SK-MEL-5 (cell line): Measurements from ENCODE around the gene IER3. TPM values are rescaled to one million over a fixed set of nuclear protein-coding genes. Genes with fewer than 3 reads are reported as not detected.
A peak's percentile ranks its signal among the peaks of the same experiment; 100 is the strongest.
"Not testable (repeated sequence)": the region's sequence is repeated elsewhere in the genome, so short reads cannot be mapped to it uniquely, and the experiment has no call there.

Source experiments
- DNase-seq: peaks from one replicate; pipeline ENCODE4 v3.0.0-alpha.2; 2016; ENCODE audit warnings: low read depth, low spot score
- in situ Hi-C: cut with HindIII; loops from 2 replicates; pipeline ENCODE4 v1.10.0; 2016; ENCODE audit warnings: low sequenced_read_pairs, high pct_unique_total_duplicates, low pct_unique_long_range_greater_than_20kb
- total RNA-seq: library from RNA; depleted of rRNA; stranded (reverse); fragments of >200 nt; shearing (Covaris generic); gene quantifications from 2 replicates; pipeline ENCODE4 v1.2.3, GENCODE V29; 2014

Gene IER3
- total RNA-seq, 1 experiment from 2014 or later, result 143 TPM

DNA sequence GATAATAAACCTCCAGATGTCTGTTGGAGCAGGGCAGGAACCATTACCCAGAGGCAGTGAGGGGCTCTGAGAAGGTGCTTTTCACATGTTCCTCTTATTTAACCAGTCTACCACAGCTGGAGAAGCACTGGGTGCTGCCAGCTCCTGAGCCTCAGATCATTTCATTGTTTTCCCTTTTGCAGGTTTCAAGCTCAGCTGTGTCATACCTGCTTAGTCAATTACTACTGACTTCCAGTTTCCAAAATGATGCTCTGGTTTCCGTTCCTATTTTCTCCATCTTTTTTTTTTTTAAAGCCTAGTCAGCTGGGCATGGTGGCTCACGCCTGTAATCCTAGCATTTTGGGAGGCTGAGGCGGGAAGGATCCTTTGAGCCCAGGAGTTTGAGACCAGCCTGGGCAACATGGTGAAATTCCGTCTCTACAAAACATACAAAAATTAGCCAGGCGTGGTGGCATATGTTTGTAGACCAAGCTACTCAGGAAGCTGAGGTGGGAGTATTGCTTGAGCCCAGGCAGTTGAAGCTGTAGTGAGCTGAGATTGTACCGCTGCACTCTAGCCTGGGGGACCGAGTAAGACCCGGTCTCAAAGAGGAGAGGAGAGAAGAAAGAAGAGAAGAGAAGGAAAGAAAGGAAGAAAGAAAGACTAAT lies 8.6 kb downstream of the IER3 start:
- no peak for DNase-seq
- in situ Hi-C loops, result no loop called here

DNA sequence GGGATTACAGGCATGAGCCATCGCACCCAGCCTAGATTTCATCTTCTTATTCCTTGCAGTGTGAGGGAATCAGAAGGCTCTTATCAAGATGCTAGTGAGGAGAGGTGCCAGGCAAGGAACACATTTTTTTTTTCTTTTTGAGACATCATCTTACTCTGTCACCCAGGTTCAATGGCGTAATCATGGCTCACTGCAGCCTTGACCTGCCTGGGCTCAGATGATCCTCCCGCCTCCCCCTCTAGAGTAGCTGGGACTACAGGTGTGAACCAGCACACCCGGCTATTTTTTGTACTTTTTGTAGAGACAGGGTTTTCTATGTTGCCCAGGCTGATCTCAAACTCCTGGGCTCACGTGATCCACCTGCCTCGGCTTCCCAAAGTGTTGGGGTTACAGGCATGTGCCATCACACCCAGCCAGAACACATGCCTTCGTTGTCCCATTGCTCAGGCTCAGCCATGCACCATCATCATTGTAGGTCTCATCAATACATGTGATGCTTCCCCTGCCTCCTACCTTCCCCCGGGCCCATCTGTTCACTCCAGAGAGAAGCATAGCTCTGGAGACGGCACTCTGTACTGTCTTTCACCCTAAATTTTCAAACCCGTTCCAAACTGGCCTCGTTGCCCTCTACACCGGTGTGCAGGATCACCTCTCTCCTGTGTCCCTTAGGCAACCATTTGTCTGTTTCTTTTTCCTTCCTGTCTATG lies 12.0 kb downstream of the IER3 start:
- no peak for DNase-seq
- in situ Hi-C loops, result no loop called here

DNA sequence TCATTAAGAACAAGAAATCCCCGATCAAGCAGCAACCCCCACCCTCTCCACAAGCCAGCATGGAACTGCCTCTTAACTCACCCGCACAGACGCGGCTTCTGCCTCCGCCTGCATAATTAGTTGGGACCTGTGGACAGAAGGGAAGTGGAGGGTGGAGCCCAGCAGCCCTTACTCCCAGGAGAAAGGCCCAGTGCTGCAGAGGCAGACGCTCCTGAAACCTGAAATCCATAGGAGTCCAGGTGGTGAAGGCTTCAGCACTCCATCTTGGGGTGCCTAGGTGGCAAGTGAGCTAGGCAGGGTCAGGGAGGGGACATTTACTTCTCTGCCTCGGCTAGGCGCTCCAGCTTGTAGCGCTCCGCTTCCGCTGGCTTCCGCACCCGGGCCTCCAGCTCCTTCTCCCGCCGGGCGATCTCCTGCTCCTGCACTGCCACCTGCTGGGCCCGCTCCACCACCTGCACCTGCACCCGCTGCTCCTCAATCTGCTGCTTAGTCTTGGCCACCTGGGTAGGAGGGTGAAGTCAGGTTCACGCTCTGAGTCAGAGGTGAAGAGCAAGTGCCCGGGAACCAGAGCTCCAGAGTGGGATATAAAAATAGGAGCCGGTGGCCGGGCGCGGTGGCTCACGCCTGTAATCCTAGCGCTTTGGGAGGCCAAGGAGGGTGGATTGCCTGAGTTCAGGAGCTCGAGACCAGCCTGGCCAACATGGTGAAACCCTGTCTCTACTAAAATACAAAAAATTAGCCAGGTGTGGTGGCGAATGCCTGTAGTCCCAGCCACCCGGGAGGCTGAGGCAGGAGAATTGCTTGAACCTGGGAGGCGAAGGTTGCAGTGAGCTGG lies 13.5 kb downstream of the IER3 start:
- no peak for DNase-seq
- in situ Hi-C loops, result no loop called here

DNA sequence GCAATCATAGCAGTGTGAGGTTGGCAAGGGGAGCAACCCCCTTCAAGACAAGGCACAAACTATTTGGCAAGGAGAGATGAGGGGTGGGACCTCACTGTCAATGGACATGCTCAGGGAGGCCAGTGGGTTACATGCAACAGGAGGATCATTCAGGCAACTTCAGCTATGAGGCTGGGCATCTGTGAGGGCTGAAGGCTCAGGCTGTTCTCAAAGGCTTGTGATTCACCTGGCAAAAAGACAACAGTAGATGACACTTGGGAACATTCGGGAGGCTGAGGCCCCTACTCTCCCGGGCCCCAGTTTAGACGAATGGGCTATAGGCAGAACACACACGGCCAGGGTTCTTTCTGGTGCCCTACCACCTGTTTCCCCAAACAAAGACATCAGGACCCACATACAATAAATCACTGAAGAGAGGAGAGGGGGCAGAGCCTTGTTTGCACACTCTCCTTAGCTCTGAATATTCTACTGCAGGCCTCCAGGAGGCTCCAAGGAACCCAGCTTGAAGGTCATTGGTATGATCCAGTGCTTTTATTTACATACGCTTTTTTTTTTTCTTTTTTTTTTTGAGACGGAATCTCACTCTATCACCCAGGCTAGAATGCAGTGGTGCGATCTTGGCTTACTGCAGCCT lies 16.3 kb downstream of the IER3 start:
- DNase-seq, result peak; percentile 63
- in situ Hi-C loops, result no loop called here

DNA sequence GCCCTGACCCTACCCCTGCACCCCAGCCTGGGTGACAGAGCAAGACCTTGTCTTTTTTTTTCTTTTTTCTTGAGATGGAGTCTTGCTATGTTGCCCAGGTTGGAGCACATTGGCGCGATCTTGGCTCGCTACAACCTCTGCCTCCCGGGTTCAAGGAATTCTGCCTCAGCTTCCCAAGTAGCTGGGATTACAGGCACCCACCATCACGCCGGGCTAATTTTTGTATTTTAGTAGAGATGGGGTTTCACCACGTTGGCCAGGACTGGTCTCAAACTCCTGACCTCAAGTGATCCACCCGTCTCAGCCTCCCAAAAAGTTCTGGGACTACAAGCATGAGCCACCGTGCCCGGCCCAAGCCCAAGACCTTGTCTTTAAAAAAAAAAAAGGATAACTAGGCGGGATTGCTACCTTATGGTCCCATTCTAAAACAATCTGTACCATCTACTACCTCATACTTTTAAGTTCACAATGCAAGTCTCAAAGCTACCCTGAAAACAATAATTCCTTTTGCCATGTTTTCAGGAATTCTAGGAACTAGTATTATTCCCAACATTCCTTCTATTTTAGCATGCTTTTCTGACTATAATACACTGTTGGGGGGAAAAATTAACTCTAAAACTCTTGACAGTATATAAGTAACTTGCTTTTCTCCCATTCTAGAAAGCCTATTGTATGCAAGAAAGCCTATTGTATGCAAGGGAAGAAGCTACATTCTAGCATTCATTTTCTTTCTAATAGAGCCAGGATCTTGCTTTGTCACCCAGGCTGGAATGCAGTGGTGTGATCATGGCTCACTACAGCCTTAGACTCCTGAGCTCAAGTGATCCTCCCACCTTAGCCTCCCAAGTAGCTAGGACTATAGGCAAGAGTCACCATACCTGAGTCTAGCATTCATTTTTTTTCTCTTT lies 17.6 kb downstream of the IER3 start:
- no peak for DNase-seq
- in situ Hi-C loops, result no loop called here

DNA sequence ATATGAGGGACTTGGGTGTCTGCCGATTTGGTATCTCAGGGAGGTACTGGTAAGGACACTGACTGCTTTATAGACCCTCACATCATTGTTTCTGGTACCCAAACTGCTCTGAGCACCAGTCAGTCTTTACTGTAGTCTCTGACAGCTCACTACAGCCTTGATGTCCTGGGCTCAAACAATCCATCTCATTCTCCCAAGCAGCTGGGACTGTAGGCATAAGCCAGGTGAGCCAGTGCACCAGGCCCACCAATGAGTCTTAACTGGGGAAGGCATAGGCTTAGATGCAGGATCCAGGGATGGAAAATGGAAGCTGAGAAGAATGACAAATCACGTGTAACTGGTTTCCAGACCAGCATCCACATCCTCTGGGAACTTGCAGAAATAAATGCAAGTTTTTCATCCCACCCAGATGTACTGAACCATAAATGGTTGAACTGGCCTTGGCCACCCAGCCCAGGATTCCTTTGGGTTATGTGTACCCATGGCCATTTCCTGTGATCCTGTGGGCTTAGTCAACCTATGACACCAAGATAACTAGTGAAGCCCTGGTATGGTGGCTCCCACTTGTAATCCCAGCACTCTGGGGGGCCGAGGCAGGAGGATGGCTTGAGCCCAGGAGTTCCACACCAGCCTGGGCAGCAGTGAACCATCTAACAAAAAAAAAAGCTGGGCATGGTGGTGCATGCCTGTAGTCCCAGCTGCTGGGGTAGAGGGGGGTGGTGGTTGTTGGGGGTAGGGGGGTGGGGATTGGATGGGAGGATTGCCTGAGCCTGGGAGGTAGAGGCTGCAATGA lies 18.4 kb downstream of the IER3 start:
- no peak for DNase-seq
- in situ Hi-C loops, result no loop called here

DNA sequence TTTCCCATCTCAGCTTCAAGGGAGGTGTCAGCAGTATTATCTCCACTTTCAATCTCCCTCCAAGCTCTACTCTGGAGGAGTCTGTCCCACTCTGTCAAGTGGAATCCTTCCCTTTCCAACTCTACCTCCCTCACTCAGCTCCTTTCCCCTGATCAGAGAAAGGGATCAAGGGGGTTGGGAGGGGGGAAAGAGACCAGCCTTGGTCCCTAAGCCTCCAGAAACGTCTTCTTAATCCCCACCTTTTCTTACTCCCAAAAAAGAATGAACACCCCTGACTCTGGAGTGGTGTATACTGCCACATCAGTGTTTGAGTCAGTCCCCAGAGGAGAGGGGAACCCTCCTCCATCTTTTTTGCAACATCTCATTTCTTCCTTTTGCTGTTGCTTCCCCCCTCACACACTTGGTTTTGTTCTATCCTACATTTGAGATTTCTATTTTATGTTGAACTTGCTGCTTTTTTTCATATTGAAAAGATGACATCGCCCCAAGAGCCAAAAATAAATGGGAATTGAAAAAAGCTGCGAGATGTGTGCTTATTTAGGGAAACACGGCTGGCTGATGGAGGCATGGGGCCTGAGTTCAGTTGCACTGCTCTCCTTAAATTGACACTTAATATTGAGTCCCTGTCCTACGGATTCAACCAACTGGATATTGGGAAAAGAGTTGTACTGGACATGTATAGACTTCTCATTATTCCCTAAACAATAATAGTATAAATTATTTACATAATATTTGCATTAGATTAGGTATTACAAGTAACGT lies 19.3 kb downstream of the IER3 start:
- DNase-seq, result no peak
- in situ Hi-C loops, result no loop called here

DNA sequence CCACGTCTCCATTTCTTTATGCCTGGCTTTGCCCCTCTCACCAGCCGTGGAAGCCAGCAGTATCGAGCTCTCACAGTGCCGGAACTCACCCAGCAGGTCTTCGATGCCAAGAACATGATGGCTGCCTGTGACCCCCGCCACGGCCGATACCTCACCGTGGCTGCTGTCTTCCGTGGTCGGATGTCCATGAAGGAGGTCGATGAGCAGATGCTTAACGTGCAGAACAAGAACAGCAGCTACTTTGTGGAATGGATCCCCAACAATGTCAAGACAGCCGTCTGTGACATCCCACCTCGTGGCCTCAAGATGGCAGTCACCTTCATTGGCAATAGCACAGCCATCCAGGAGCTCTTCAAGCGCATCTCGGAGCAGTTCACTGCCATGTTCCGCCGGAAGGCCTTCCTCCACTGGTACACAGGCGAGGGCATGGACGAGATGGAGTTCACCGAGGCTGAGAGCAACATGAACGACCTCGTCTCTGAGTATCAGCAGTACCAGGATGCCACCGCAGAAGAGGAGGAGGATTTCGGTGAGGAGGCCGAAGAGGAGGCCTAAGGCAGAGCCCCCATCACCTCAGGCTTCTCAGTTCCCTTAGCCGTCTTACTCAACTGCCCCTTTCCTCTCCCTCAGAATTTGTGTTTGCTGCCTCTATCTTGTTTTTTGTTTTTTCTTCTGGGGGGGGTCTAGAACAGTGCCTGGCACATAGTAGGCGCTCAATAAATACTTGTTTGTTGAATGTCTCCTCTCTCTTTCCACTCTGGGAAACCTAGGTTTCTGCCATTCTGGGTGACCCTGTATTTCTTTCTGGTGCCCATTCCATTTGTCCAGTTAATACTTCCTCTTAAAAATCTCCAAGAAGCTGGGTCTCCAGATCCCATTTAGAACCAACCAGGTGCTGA lies 20.3 kb downstream of the IER3 start:
- in situ Hi-C loops, result not testable (repeated sequence)

DNA sequence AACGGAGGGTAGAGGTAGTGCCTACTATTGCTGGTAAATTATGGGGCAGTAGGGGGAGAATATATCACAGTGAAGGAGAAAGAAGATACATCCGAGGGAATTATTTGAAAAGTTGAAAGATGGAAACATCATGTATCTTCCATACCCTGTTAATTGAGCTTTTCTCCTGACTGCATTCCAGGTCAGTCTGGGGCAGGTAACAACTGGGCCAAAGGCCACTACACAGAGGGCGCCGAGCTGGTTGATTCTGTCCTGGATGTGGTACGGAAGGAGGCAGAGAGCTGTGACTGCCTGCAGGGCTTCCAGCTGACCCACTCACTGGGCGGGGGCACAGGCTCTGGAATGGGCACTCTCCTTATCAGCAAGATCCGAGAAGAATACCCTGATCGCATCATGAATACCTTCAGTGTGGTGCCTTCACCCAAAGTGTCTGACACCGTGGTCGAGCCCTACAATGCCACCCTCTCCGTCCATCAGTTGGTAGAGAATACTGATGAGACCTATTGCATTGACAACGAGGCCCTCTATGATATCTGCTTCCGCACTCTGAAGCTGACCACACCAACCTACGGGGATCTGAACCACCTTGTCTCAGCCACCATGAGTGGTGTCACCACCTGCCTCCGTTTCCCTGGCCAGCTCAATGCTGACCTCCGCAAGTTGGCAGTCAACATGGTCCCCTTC lies 21.0 kb downstream of the IER3 start:
- DNase-seq, in situ Hi-C loops: not testable (repeated sequence)

More for the DNA sequence above, 20.3 kb downstream of the IER3 start:
- not testable (repeated sequence) for DNase-seq

DNA sequence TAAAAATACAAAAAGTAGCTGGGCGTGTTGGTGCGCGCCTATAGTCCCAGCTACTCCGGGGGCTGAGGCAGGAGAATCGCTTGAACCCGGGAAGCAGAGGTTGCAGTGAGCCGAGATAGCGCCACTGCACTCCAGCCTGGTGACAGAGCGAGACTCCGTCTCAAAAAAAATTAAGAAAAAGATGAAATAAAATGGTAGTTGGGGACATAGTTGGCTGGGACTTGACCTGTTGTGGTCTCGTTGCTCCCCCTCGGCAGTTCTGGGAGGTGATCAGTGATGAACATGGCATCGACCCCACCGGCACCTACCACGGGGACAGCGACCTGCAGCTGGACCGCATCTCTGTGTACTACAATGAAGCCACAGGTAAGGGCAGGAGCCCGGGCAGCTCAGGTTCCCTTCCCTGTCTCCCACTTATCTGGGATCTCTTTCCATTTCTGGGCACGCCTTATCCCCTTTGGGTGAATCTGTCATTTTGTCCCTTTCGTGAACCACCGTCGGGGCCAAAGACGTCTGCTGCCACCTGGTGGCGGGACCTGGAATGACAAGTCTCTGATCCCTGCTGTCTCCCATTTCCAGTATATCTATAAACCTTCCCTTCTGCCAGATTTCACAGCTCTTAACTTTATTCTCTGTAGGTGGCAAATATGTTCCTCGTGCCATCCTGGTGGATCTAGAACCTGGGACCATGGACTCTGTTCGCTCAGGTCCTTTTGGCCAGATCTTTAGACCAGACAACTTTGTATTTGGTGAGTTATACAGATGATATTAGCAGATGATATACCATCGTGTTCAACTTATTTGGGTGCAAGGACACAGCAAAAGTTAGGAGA lies 21.9 kb downstream of the IER3 start:
- DNase-seq, result peak; percentile 74
- in situ Hi-C loops, result no loop called here

DNA sequence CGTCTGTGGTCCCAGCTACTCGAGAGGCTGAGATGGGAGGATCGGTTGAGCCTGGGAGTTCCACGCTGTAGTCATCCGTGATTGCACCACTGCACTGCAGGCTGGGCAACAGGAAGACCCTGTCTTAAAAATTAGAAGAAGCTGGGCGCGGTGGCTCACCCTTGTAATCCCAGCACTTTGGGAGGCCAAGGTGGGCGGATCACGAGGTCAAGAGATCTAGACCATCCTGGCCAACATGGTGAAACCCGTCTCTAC lies 22.4 kb downstream of the IER3 start:
- DNase-seq, in situ Hi-C loops: not testable (repeated sequence)

DNA sequence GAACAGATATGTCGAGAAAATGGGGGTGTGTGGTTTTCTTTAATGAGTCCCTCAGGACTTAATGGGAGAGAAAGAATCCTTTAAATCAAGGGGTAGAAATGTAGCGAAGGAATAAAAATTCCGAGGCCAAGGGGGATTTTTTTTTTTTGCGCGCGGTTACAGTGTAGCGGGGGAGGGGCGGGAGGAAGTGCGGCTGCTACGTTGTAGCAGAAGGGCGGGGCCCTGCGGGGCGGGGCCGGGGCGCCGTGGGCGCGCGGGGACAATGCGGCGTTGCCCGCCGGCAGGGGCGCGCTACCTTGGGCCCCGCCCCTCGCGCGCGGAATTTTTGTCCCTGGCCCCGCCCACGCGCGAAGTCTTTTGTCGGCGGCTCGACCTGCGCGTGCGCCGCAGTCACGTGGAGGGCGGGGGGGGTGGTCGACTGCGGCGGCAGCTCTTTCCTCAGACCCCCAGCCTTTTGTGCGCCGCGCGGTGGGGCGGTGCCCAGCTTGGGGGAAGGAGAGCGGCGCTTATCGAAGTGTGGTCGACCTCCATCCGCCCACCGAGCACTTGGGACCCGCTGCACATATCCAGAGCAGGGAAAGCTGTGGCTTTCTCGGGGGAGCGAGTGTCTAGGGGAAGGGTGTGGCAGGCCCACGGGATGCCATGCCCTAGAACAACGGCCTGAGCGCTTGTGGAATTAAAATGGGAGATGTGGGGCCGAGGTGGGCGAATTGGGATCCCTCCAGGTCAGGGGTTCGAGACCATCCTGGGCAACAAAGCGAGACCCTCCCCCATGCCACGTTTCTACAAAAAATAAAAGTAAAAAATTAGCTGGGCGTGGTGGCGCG lies 22.9 kb downstream of the IER3 start:
- in situ Hi-C loops, result no loop called here
- DNase-seq, result peak; percentile 86

DNA sequence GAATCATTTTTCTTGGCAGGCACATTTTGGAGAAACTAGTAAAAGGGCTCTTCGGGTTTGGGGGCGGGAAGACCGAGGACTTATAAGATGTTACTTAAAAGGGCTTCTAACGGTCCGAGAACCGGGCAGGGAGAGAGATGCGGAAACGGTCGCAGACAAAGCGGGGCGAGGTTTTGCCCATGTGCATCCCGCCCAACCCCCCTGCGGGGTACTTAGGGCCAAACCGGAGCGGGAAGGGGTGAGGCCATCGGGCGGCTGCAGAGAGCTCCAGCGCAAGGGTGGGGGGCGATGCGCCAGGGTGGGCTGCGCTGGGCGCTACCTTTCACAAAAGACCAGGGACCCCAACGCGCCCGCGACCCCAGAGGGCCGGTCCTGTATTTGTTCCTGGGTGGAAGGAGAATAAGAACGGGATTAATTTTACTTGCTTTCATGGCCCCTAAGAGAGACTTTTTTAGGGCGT lies 23.6 kb downstream of the IER3 start:
- in situ Hi-C loops, result no loop called here
- DNase-seq, result peak; percentile 56
